Bronchial epithelial cell (primary cell): ENCODE measurements around the gene SLC38A4. TPM values are rescaled to one million over a fixed set of nuclear protein-coding genes. Genes with fewer than 3 reads are reported as not detected.

Experiments
- DNase-seq: peaks from one replicate; pipeline ENCODE4 v3.0.0-alpha.2; 2010; ENCODE audit warnings: low read depth
- FAIRE-seq: peaks from 2 replicates; lab custom pipeline; 2011; peaks lifted over from hg19 to GRCh38; lab: Jason Lieb, UNC
- H3K27me3 ChIP-seq: 2 replicates; pipeline ENCODE4 v1.5.1; 2011; ENCODE audit warnings: low read length; ENCODE audit not compliant: control insufficient read depth, insufficient read depth
- H3K36me3 ChIP-seq: 2 replicates; pipeline ENCODE4 v1.5.1; 2011; ENCODE audit warnings: low read length; ENCODE audit not compliant: control insufficient read depth, insufficient read depth
- H3K4me3 ChIP-seq: 2 replicates; pipeline ENCODE4 v1.5.1; 2011; ENCODE audit warnings: mild to moderate bottlenecking, low read depth, low read length, control low read depth
- CTCF ChIP-seq: IDR thresholded peaks from 2 replicates; pipeline ENCODE4 v1.5.1; 2011; ENCODE audit warnings: mild to moderate bottlenecking, moderate library complexity, low read length, control low read depth, inconsistent platforms; ENCODE audit not compliant: insufficient read depth, severe bottlenecking
- total RNA-seq: library from RNA; depleted of rRNA; stranded (reverse); fragments of >200 nt; gene quantifications from 2 replicates; pipeline ENCODE4 v1.2.1, GENCODE V29; 2014

The SLC38A4 gene
- total RNA-seq: 2.4 and 2.9 TPM in 2 replicates

GRCh38 chr12:46825591-46826414 is at the start of gene SLC38A4:
Gene SLC38A4 (minus strand): TSS chr12:46825997. CDS start chr12:46793071, 32,926 bp downstream.
- no peak for TF ChIP-seq CTCF
- H3K4me3 ChIP-seq: no peak within 1 kb of the TSS
- H3K27me3 ChIP-seq: no peaks in the 10 kb centered on the region
- no peak for FAIRE-seq
- H3K36me3 ChIP-seq: no peaks in the 10 kb centered on the region
- DNase-seq: no peak

- no peaks in the 10 kb centered on the region for H3K27me3 ChIP-seq
- FAIRE-seq (no peak), DNase-seq (no peak)
- H3K36me3 ChIP-seq: no peaks in the 10 kb centered on the region
- H3K4me3 ChIP-seq: no peak overlapping the region
- TF ChIP-seq CTCF: no peak
Measured at GRCh38 chr12:46875095-46875494, 49.3 kb upstream of the SLC38A4 start.

GRCh38 chr12:46874642-46875041 is 48.8 kb upstream of the SLC38A4 start:
- TF ChIP-seq CTCF: no peak
- peak; percentile 23 for FAIRE-seq
- DNase-seq: no peak
- Histone ChIP-seq H3K27me3 (no peaks in the 10 kb centered on the region), H3K36me3 (no peaks in the 10 kb centered on the region), H3K4me3 (no peak overlapping the region)

- TF ChIP-seq CTCF: no peak
- Histone ChIP-seq H3K4me3 (no peak overlapping the region), H3K36me3 (no peaks in the 10 kb centered on the region), H3K27me3 (no peaks in the 10 kb centered on the region)
- DNase-seq: no peak
- FAIRE-seq: no peak
Measured at GRCh38 chr12:46872135-46872534, 46.3 kb upstream of the SLC38A4 start.

GRCh38 chr12:46865311-46865710 is 39.5 kb upstream of the SLC38A4 start:
- Histone ChIP-seq H3K36me3 (no peaks in the 10 kb centered on the region), H3K4me3 (no peak overlapping the region), H3K27me3 (no peaks in the 10 kb centered on the region)
- no peak for TF ChIP-seq CTCF
- FAIRE-seq: no peak
- no peak for DNase-seq
